GM23248 (cell line): ENCODE results near the gene AHRR. TPM values are rescaled to one million over a fixed set of nuclear protein-coding genes. Genes with fewer than 3 reads are reported as not detected.

Experiments used
- DNase-seq: peaks from one replicate; pipeline ENCODE4 v3.0.0-alpha.2; 2015
- H2AFZ ChIP-seq: fragments of 200-600 bp; sonication (generic); 2 replicates; pipeline ENCODE4 v1.6.1; 2016; ENCODE audit warnings: antibody characterized with exemption
- H3F3A ChIP-seq: fragments of 200-600 bp; sonication (generic); 2 replicates; pipeline ENCODE4 v1.6.1; 2016; ENCODE audit warnings: mild to moderate bottlenecking, antibody characterized with exemption, mixed run types; ENCODE audit not compliant: insufficient read depth
- H3K27ac ChIP-seq: fragments of 200-600 bp; sonication (generic); 2 replicates; pipeline ENCODE4 v1.5.1; 2016; ENCODE audit warnings: mild to moderate bottlenecking
- H3K27me3 ChIP-seq: fragments of 200-600 bp; sonication (generic); replicated peaks from 2 replicates; pipeline ENCODE4 v1.6.1; 2016; ENCODE audit warnings: mild to moderate bottlenecking; ENCODE audit not compliant: insufficient read depth
- H3K36me3 ChIP-seq: fragments of 200-600 bp; sonication (generic); 2 replicates; pipeline ENCODE4 v1.6.1; 2016; ENCODE audit warnings: low read depth, mild to moderate bottlenecking
- H3K4me1 ChIP-seq: fragments of 200-600 bp; sonication (generic); 2 replicates; pipeline ENCODE4 v1.6.1; 2016; ENCODE audit warnings: mild to moderate bottlenecking; ENCODE audit not compliant: insufficient read depth
- H3K4me2 ChIP-seq: fragments of 200-600 bp; sonication (generic); one replicate; pipeline ENCODE4 v1.6.1; 2016; ENCODE audit warnings: mild to moderate bottlenecking; ENCODE audit not compliant: unreplicated experiment
- H3K4me3 ChIP-seq: fragments of 200-600 bp; sonication (generic); 2 replicates; pipeline ENCODE4 v1.5.1; 2016; ENCODE audit warnings: mild to moderate bottlenecking
- H3K79me2 ChIP-seq: fragments of 200-600 bp; sonication (generic); 2 replicates; pipeline ENCODE4 v1.6.1; 2016; ENCODE audit warnings: mild to moderate bottlenecking; ENCODE audit not compliant: insufficient read depth
- H3K9ac ChIP-seq: fragments of 200-600 bp; sonication (generic); 2 replicates; pipeline ENCODE4 v1.6.1; 2016; ENCODE audit warnings: mild to moderate bottlenecking
- H3K9me2 ChIP-seq: fragments of 200-600 bp; sonication (generic); 2 replicates; pipeline ENCODE4 v1.6.1; 2016; ENCODE audit warnings: mixed run types, mild to moderate bottlenecking, moderate library complexity; ENCODE audit not compliant: insufficient read depth
- H3K9me3 ChIP-seq: fragments of 200-600 bp; sonication (generic); one replicate; pipeline ENCODE4 v1.6.1; 2017; ENCODE audit warnings: low read depth
- H4K20me1 ChIP-seq: fragments of 200-600 bp; sonication (generic); 2 replicates; pipeline ENCODE4 v1.6.0; 2016; ENCODE audit not compliant: insufficient read depth
- EZH2 ChIP-seq: fragments of 200-600 bp; sonication (generic); IDR thresholded peaks from 2 replicates; pipeline ENCODE4 v1.6.1; 2018; ENCODE audit warnings: antibody characterized with exemption, mild to moderate bottlenecking; ENCODE audit not compliant: insufficient read depth, poor library complexity, severe bottlenecking
- EZH2phosphoT487 ChIP-seq: fragments of 200-600 bp; sonication (generic); IDR thresholded peaks from 2 replicates; pipeline ENCODE4 v1.6.1; 2018; ENCODE audit warnings: antibody characterized with exemption, moderate library complexity, mild to moderate bottlenecking, low read depth; ENCODE audit not compliant: insufficient read depth
- WGBS, 2 experiments: methylation state at CpG; one replicate each; pipeline ENCODE4 v1.1.6; 2015 to 2017; ENCODE audit warnings: low lambda C conversion rate in 2 of 2, low coverage in 1 of 2; ENCODE audit errors: missing lambda C conversion rate in 2 of 2; 5-methylcytosine and 5-hydroxymethylcytosine counted together
- in situ Hi-C: fragments of 300-500 bp; cut with MboI; formaldehyde crosslinking; loops from 2 replicates; pipeline ENCODE4 v1.15.0; 2020
- polyA plus RNA-seq: library from polyadenylated mRNA; unstranded; fragments of >200 nt; fragmentation: Nextera tagmentation; extraction: Ambion mirVana; gene quantifications from 2 replicates; pipeline ENCODE4 v1.2.1, GENCODE V29; 2016
- total RNA-seq: library from RNA; depleted of rRNA; stranded (reverse); fragments of >200 nt; shearing (Covaris generic); gene quantifications from 2 replicates; pipeline ENCODE4 v1.2.3, GENCODE V29; 2014

AHRR gene
- total and polyA plus RNA-seq, 2 experiments from 2014 or later, result 13.2 to 33.7 TPM

DNA sequence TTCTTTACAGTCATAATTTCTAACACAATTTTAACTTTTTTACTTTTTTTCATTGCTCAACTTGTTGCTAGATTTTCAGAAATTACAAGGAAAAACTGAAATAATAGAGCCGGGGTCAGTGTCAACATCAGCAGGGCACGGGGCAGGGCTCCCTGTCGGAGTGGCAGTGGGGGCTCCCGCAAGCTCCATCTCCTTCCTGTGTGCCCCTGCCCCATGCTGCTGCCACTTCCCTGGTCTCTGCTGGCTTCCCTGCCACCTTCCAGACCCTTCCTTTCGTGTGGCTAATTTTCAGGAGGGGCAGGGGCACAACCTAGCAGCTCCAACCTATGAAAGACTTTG is 120.5 kb downstream of the AHRR start:
- DNase-seq, result no peak
- peak overlapping the region; percentile 54 for H3K27ac ChIP-seq
- H3K79me2 ChIP-seq, result peaks cover 38% of the 10 kb centered on the region
- H3K4me1 ChIP-seq, result peaks cover 9% of the 10 kb centered on the region
- H3K4me3 ChIP-seq, result peak overlapping the region; percentile 82
- no peaks in the 10 kb centered on the region for H3K9me2 ChIP-seq
- H3F3A ChIP-seq, result peaks cover 10% of the 10 kb centered on the region; the same call in 1 of the 2 replicates
- no peaks in the 10 kb centered on the region for H4K20me1 ChIP-seq
- H3K27me3 ChIP-seq, result no peaks in the 10 kb centered on the region
- WGBS, 2 experiments, result 95 to 99% methylated on average over 5 of the region's 5 CpGs
- peak overlapping the region; percentile 96 for H3K4me2 ChIP-seq
- no peaks in the 10 kb centered on the region for H3K9me3 ChIP-seq
- no peak for TF ChIP-seq EZH2phosphoT487
- no peak for TF ChIP-seq EZH2
- peak overlapping the region; percentile 84 for H3K9ac ChIP-seq
- no peaks in the 10 kb centered on the region for H3K36me3 ChIP-seq
- in situ Hi-C loops, result no loop called here
- H2AFZ ChIP-seq, result no peak overlapping the region

DNA sequence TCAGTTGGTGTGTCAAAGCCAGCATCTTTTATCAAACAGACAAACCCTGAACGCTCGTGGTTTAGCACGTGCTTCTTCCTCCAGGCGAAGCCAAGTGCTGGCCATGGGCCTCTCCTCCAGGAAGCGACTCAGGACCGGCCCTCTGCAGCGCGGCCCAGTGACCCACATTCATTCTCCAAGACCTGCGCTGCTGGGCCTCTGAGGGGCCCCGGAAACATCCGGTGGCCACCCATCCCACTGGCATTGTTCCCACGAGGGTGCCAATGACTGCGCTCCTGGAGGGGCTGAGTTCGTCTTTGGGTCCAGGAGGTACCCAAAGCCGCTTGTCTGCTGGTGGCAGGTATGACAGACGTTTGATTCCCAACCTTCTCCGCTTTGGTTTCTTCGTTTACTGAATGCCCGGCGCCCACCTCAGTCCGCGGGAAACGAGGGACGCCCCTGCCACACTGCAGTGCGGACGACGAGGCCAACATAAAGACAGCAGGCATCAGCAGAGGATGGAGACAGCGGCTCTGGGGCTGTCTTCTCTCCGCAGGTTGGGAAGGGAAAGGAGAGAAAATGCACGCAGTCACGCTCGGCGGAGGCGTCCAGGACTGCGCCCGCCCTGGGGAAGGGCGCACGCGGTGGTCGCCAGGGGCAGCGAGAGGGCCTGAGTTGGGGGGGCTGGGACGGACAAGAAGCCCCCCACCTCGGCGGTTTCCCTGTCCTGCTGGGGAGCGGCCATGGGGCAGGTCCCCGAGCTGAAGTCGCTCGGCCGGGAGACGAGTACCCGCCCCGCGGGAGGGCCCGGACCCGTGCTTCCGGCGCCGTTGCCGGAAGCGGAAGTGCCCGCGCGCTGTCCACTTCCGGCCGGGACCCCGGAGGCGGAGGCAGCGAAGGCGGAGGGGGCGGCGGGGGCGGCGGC is 121.1 kb downstream of the AHRR start, which contains the start of gene EXOC3:
TSS of gene EXOC3 (plus strand) at position 842 of the 904 bp plus-strand sequence. CDS start 3,030 bp downstream, outside the sequence.
- H3K4me1 ChIP-seq, result peaks cover 9% of the 10 kb centered on the region

DNA sequence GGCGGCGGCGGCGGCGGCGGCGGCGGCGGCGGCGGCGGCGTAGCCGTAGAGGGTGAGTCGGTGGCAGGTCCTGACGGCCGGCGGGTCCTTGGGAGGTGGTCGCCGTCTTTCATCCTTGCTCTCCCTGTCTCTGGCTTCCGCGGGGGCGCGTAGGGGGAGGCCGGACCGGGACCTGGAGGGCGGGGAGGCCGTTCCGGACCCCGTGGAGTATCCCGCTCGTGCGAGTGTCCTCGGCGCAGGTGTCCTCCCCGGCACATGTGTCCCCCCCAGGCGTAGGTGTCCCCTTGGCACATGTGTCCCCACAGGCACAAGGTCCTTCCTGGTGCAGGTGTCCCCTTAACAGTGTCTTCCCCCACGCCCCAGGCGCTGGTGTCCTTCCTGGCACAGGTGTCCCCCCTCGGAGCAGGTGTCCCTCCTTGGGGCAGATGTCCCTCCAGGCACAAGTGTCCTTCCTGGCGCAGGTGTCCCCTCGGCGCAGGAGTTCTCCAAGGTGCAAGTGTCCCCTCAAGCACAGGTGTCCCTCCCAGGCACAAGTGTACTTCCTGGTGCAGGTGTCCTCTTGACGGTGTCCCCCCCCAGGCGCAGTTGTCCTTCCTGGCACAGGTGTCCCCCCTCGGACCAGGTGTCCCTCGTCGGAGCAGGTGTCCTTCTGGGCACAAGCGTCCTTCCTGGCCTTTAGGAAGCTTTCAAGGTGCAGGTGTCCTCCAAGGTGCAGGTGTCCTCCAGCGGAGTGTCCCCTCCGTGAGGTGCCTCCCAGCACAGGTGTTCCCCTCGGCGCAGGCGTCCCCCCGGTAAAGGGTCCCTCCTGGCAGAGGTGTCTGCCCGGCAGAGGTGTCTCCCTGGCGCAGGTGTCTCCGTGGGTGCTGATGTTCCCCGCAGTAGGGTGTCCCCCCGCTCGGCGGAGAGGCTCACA is 122.0 kb downstream of the AHRR start:
- no peak for TF ChIP-seq EZH2phosphoT487
- TF ChIP-seq EZH2, result no peak
- H3K79me2 ChIP-seq, result peaks cover 52% of the 10 kb centered on the region
- WGBS, 2 experiments, result 34 to 41% methylated on average over 24 to 27 of the region's 62 CpGs
- H3K4me2 ChIP-seq, result peak overlapping the region; percentile 79
- H4K20me1 ChIP-seq, result no peaks in the 10 kb centered on the region
- peaks cover 9% of the 10 kb centered on the region for H3K4me1 ChIP-seq
- peaks cover 10% of the 10 kb centered on the region; the same call in 1 of the 2 replicates for H3F3A ChIP-seq
- H3K4me3 ChIP-seq, result peak overlapping the region; percentile 82
- H3K9me2 ChIP-seq, result no peaks in the 10 kb centered on the region
- DNase-seq, result no peak
- H3K27ac ChIP-seq, result no peak overlapping the region
- no peaks in the 10 kb centered on the region for H3K27me3 ChIP-seq
- peaks cover 5% of the 10 kb centered on the region; the same call in 1 of the 2 replicates for H3K36me3 ChIP-seq
- in situ Hi-C loops, result no loop called here
- peak overlapping the region; percentile 67 for H2AFZ ChIP-seq
- peak overlapping the region; percentile 84 for H3K9ac ChIP-seq
- no peaks in the 10 kb centered on the region for H3K9me3 ChIP-seq

More for the DNA sequence above, 121.1 kb downstream of the AHRR start, which contains the start of gene EXOC3:
- Histone ChIP-seq H3K27ac (peak within 1 kb of the TSS; percentile 54), H2AFZ (peak within 1 kb of the TSS; percentile 67), H3K4me3 (peak within 1 kb of the TSS; percentile 82), H3K79me2 (peaks cover 45% of the 10 kb centered on the region), H3K9me3 (no peaks in the 10 kb centered on the region), H3K27me3 (no peaks in the 10 kb centered on the region), H4K20me1 (no peaks in the 10 kb centered on the region), H3F3A (peaks cover 10% of the 10 kb centered on the region; the same call in 1 of the 2 replicates), H3K9ac (peak within 1 kb of the TSS; percentile 84), H3K4me2 (peak within 1 kb of the TSS; percentile 96), H3K36me3 (peaks cover 1% of the 10 kb centered on the region; the same call in 1 of the 2 replicates), H3K9me2 (no peaks in the 10 kb centered on the region)
- TF ChIP-seq EZH2phosphoT487 (no peak), EZH2 (no peak)
- peak; percentile 89 for DNase-seq
- in situ Hi-C loops, result no loop called here
- WGBS, 2 experiments, result 2 to 3% methylated on average over 51 to 62 of the region's 73 CpGs

DNA sequence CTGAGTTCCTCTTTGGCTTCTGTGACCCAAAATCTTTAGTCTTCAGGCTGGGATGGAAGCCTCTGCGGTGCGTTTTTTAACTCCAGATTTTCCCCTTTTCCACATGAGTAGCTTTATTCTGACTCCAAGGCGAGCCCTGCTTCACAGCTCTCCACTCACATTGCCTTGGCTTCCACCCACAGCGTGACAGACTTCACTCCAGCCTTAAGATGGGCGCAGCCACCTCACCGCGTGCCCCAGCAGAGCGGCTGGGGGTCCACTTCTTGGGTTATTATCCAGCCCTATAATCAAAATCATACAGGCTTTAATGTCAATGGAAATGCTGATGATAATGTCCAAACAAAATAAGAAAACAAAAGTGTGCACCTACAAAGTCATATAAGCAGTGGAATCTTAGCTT is 122.7 kb downstream of the AHRR start:
- Histone ChIP-seq H3K4me3 (peak overlapping the region; percentile 82), H3K79me2 (peaks cover 58% of the 10 kb centered on the region), H4K20me1 (no peaks in the 10 kb centered on the region), H3K9me3 (no peaks in the 10 kb centered on the region), H3F3A (peaks cover 10% of the 10 kb centered on the region; the same call in 1 of the 2 replicates), H2AFZ (no peak overlapping the region), H3K4me1 (peaks cover 9% of the 10 kb centered on the region), H3K36me3 (peaks cover 12% of the 10 kb centered on the region; the same call in 1 of the 2 replicates), H3K9ac (peak overlapping the region; percentile 84), H3K9me2 (no peaks in the 10 kb centered on the region), H3K27ac (no peak overlapping the region), H3K4me2 (peak overlapping the region; percentile 79), H3K27me3 (no peaks in the 10 kb centered on the region)
- in situ Hi-C loops, result no loop called here
- no peak for DNase-seq
- TF ChIP-seq EZH2 (no peak), EZH2phosphoT487 (no peak)
- 92 to 94% methylated on average over 8 of the region's 8 CpGs for WGBS, 2 experiments
